ENCODE measurements around the gene ZDHHC3.

- TF ChIP-seq, protein P1, sequence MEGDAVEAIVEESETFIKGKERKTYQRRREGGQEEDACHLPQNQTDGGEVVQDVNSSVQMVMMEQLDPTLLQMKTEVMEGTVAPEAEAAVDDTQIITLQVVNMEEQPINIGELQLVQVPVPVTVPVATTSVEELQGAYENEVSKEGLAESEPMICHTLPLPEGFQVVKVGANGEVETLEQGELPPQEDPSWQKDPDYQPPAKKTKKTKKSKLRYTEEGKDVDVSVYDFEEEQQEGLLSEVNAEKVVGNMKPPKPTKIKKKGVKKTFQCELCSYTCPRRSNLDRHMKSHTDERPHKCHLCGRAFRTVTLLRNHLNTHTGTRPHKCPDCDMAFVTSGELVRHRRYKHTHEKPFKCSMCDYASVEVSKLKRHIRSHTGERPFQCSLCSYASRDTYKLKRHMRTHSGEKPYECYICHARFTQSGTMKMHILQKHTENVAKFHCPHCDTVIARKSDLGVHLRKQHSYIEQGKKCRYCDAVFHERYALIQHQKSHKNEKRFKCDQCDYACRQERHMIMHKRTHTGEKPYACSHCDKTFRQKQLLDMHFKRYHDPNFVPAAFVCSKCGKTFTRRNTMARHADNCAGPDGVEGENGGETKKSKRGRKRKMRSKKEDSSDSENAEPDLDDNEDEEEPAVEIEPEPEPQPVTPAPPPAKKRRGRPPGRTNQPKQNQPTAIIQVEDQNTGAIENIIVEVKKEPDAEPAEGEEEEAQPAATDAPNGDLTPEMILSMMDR (IDR thresholded peaks at IDR 0.05; ENCODE audit: low read length) = no peak
- TF ChIP-seq EZH2 (optimal IDR thresholded peaks at IDR 0.05; ENCODE audit: low read depth, low read length) = no peak
Observed at GRCh38 chr3:44991326-44991725, 15.4 kb upstream of the ZDHHC3 start.
